ENCODE measurements around the gene NDOR1.

NDOR1 gene

GRCh38 chr9:137266162-137266527, 60.6 kb downstream of the NDOR1 start:
- DNase-seq = no peak

All from stimulated activated CD4-positive, alpha-beta T cell treated with anti-CD3 and anti-CD28 coated beads, Interleukin-4, amount 100 ng/mL, for 1 hour (primary cell).